ENCODE data around the gene AGBL4. TPM values are rescaled to one million over a fixed set of nuclear protein-coding genes. Genes with fewer than 3 reads are reported as not detected.

Gene AGBL4
- total and polyA plus RNA-seq, 10 donors, result 0.05 to 1.8 (median 0.32) TPM; not detected in 1

- no peaks in the 10 kb centered on the region for H3K36me3 ChIP-seq
- H3K4me1 ChIP-seq, result no peaks in the 10 kb centered on the region
- intact Hi-C loops (cut with DNase I; ENCODE audit: low total_unique reads), result no loop called here
- TF ChIP-seq POLR2A (IDR thresholded peaks at IDR 0.05), result no peak
- TF ChIP-seq CTCF (IDR thresholded peaks at IDR 0.05 in 8 of 11, conservative IDR thresholded peaks at IDR 0.05 in 3 of 11), result no peak
- no peak for TF ChIP-seq POLR2AphosphoS5 (IDR thresholded peaks at IDR 0.05)
- no peaks in the 10 kb centered on the region for H3K9me3 ChIP-seq
- H3K4me3 ChIP-seq, result no peak overlapping the region
- H3K27ac ChIP-seq, result no peak overlapping the region
- WGBS, 5 donors, result 80 to 96% (median 89%) methylated on average over 7 of the region's 7 CpGs
- peaks cover 0 to 3% (median 0%) of the 10 kb centered on the region in 7 donors for H3K27me3 ChIP-seq (replicated peaks in 1 of 7)
- no peak for DNase-seq
Measured at GRCh38 chr1:49364676-49365075, 659.1 kb downstream of the AGBL4 start.

- H3K27ac ChIP-seq, result no peak overlapping the region
- no peak for DNase-seq
- H3K4me1 ChIP-seq, result no peaks in the 10 kb centered on the region
- no peaks in the 10 kb centered on the region for H3K36me3 ChIP-seq
- no peak for TF ChIP-seq CTCF (IDR thresholded peaks at IDR 0.05 in 8 of 11, conservative IDR thresholded peaks at IDR 0.05 in 3 of 11)
- no peak for TF ChIP-seq POLR2A (IDR thresholded peaks at IDR 0.05)
- no peak for TF ChIP-seq POLR2AphosphoS5 (IDR thresholded peaks at IDR 0.05)
- no peaks in the 10 kb centered on the region for H3K9me3 ChIP-seq
- H3K27me3 ChIP-seq (replicated peaks in 1 of 7), result peaks cover 0 to 3% (median 0%) of the 10 kb centered on the region in 7 donors
- no peak overlapping the region for H3K4me3 ChIP-seq
- WGBS, 5 donors, result 0 to 91% (median 46%) methylated on average over 1 of the region's 1 CpG
- intact Hi-C loops (cut with DNase I; ENCODE audit: low total_unique reads), result no loop called here
Measured at GRCh38 chr1:49363628-49364027, 660.1 kb downstream of the AGBL4 start.

- Histone ChIP-seq H3K27me3 (replicated peaks in 1 of 7) (peaks cover 0 to 3% (median 0%) of the 10 kb centered on the region in 7 donors), H3K9me3 (peaks cover 0 to 5% (median 0%) of the 10 kb centered on the region in 8 donors), H3K4me1 (no peaks in the 10 kb centered on the region), H3K36me3 (no peaks in the 10 kb centered on the region), H3K27ac (no peak overlapping the region), H3K4me3 (no peak overlapping the region)
- intact Hi-C loops (cut with DNase I; ENCODE audit: low total_unique reads), result no loop called here
- 50 to 87% (median 72%) methylated on average over 1 of the region's 1 CpG for WGBS, 5 donors
- DNase-seq, result no peak
- no peak for TF ChIP-seq CTCF (IDR thresholded peaks at IDR 0.05 in 8 of 11, conservative IDR thresholded peaks at IDR 0.05 in 3 of 11)
- TF ChIP-seq POLR2A (IDR thresholded peaks at IDR 0.05), result no peak
- TF ChIP-seq POLR2AphosphoS5 (IDR thresholded peaks at IDR 0.05), result no peak
Measured at GRCh38 chr1:49358036-49358435, 665.7 kb downstream of the AGBL4 start.

- DNase-seq, result no peak
- Histone ChIP-seq H3K27ac (no peak overlapping the region), H3K27me3 (replicated peaks in 1 of 7) (peaks cover 0 to 3% (median 0%) of the 10 kb centered on the region in 7 donors), H3K36me3 (no peaks in the 10 kb centered on the region), H3K9me3 (peaks cover 0 to 5% (median 0%) of the 10 kb centered on the region in 8 donors), H3K4me1 (no peaks in the 10 kb centered on the region), H3K4me3 (no peak overlapping the region)
- TF ChIP-seq POLR2A (IDR thresholded peaks at IDR 0.05), result no peak
- TF ChIP-seq CTCF (IDR thresholded peaks at IDR 0.05 in 8 of 11, conservative IDR thresholded peaks at IDR 0.05 in 3 of 11), result no peak
- no peak for TF ChIP-seq POLR2AphosphoS5 (IDR thresholded peaks at IDR 0.05)
- intact Hi-C loops (cut with DNase I; ENCODE audit: low total_unique reads), result no loop called here
Measured at GRCh38 chr1:49356594-49356993, 667.2 kb downstream of the AGBL4 start.
